ENCODE data around the gene ANP32B.

Gene ANP32B

DNA sequence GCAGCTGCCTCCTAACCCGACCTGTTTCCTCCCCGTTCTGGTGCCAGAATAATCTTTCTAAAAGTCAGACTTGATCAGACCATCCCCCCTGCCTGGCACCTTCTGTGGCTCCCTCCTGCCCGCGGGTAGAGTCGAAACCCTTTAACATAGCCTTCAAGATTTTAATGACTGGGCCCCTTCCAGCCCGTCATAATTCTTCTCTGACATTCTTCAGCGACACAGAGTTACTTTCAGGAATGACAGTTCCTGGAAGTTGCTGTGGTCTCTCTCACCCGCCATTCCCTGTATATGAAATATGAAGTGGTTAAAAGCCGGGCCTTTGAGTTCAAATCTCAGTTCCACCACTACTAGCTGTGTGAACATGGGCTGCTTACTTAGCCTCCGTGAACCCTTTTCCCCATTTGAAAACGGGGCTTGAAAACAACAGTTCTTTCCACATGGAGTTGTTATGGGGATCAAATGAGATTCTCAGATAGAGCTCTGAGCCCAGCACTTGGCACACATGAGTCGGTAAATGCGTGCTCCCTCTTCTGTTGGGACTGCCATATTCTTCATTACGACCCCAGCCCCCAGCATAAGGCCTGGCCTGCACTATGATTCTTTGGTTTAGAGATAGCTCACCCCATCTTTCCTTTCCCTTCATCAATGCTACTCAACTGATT lies 74.1 kb downstream of the ANP32B start:
- H3K4me3 ChIP-seq (ENCODE audit: low read depth, low read length) = peak overlapping the region; percentile 66

DNA sequence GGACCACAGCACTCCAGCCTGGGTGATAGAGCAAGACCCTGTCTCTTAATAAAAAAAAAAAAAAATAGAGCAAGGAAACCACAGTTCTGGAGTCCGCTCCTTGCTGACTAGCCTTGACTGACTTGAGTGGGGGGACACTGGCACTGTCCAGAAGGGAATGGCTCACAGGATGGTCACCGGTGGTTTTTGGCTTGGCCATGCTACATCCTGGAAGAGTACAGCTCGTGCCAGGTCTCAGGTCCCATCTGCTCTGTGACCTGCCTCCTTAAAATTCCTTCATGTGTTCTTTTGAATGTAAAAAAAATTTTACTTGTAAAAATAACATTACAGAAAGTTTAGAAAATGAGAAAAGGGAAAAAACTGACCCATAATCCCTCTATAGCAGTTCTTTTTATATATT lies 79.0 kb downstream of the ANP32B start:
- no peak overlapping the region for H3K4me3 ChIP-seq (ENCODE audit: low read depth, low read length)

DNA sequence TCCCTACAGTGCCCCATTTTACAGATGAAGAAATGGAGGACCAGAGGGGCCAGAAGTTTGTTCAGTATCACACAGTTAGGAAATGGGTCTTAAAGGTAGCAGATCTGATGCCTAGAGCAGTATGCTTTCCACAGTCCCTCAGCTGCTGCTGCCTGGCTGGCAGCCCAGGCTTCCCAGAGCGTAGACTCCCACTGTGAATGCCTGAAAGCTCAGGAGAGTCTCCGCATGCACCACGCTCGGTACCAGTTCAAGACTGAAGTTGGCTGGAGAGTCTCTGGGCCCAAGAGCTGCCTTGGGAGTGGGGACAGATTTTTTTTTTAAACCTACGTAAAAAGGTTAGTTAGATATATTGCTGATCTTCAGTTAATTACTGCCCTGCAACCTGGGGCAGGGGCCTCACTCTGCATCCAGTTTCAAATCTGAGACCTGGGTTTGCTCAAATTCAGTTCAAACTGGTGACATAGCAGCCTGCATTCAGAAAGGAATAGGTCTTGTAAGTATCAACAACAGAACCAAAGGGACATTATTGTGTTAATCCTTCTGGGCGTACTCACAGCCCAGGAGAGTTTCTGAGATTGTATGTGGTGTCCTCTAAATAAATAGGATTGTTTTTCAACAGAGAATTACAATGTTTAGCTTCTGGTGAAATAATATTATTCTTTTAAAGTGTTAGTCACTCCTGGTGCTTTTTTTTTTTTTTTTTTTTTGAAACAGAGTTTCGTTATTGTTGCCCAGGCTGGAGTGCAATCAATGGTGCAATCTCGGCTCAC lies 81.7 kb downstream of the ANP32B start:
- H3K4me3 ChIP-seq (ENCODE audit: low read depth, low read length) = no peak overlapping the region
